Uterus (tissue), 2 donors: Measurements from ENCODE around the gene ANKRD12.

Source experiments
- POLR2A ChIP-seq, 2 donors: fragments of 450-650 bp; IDR thresholded peaks; one replicate each; pipeline ENCODE4 v1.6.1; 2016; ENCODE audit warnings: antibody characterized with exemption in 2 of 2, mild to moderate bottlenecking in 1 of 2, moderate library complexity in 1 of 2
- TF ChIP-seq, protein P1 (sequence below), 4 experiments: fragments of 200-600 bp in 2 of 4; fragments of 450-650 bp in 2 of 4; sonication (generic) in 2 of 4; IDR thresholded peaks; one replicate each; pipeline ENCODE4 v1.5.1; 2016 to 2019; ENCODE audit warnings: antibody characterized with exemption in 4 of 4, mild to moderate bottlenecking in 2 of 4, moderate library complexity in 1 of 4

DNA sequence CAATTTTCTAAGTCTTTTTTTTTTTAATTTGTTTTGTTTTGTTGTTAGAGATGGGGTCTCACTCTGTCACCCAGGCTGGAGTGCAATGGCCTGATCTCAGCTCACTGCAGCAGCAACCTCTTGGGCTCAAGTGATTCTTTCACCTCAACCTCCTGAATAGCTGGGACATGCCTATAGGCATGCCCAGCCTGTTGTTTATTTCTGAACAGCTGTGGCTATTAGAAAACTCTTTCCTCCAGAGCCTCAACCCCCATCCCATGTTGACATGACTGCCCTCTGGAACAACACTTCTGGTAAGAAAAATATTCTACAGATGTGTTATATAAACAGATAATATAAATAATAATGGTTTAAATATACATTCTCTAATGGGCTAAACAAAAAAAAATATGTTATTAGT, 153.6 kb downstream of the ANKRD12 start:
- TF ChIP-seq, protein P1, sequence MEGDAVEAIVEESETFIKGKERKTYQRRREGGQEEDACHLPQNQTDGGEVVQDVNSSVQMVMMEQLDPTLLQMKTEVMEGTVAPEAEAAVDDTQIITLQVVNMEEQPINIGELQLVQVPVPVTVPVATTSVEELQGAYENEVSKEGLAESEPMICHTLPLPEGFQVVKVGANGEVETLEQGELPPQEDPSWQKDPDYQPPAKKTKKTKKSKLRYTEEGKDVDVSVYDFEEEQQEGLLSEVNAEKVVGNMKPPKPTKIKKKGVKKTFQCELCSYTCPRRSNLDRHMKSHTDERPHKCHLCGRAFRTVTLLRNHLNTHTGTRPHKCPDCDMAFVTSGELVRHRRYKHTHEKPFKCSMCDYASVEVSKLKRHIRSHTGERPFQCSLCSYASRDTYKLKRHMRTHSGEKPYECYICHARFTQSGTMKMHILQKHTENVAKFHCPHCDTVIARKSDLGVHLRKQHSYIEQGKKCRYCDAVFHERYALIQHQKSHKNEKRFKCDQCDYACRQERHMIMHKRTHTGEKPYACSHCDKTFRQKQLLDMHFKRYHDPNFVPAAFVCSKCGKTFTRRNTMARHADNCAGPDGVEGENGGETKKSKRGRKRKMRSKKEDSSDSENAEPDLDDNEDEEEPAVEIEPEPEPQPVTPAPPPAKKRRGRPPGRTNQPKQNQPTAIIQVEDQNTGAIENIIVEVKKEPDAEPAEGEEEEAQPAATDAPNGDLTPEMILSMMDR (IDR thresholded peaks at IDR 0.05) = no peak
- TF ChIP-seq POLR2A (IDR thresholded peaks at IDR 0.05) = no peak
